Subcutaneous preadipocyte (primary cell): Measurements from ENCODE around the gene DDX51. TPM values are rescaled to one million over a fixed set of nuclear protein-coding genes. Genes with fewer than 3 reads are reported as not detected.

Source experiments
- small RNA-seq: library from RNA; depleted of rRNA; stranded (forward); fragments of <200 nt; gene quantifications from one replicate; pipeline ENCODE3, GENCODE V24; 2012
- total RNA-seq: library from RNA; depleted of rRNA; stranded (reverse); fragments of >200 nt; gene quantifications from 2 replicates; pipeline ENCODE4 v1.2.3, GENCODE V29; 2012

The DDX51 gene
- total RNA-seq, result 9.2 and 10.8 TPM in 2 replicates

GRCh38 chr12:132144115-132144809 is at the start of gene DDX51, which contains the start of gene NOC4L:
TSS of gene DDX51 (minus strand) at chr12:132144319. CDS start at chr12:132144296, 23 bp downstream.
TSS of gene NOC4L (plus strand) at chr12:132144457. CDS start at chr12:132144489, 32 bp downstream.

Small RNAs within 50 kb of the gene (small RNA-seq; reads per million reads assigned to genes)
- gene AC138466.3, result not detected

Other genes with a start within 250 kb of the DDX51 start
- gene ULK1, start 249.7 kb downstream of the DDX51 start, total RNA-seq, result 4.4 and 8.2 TPM in 2 replicates
- 14.7 and 20.5 TPM in 2 replicates for gene PUS1, start 215.0 kb downstream of the DDX51 start, total RNA-seq
- 11.4 and 15.2 TPM in 2 replicates for gene EP400, start 194.4 kb downstream of the DDX51 start, total RNA-seq
- gene NOC4L, start 138 bp upstream of the DDX51 start, total RNA-seq, result 21.3 and 27.2 TPM in 2 replicates
- 0.37 and 0.39 TPM in 2 replicates for gene GALNT9, start 185.3 kb upstream of the DDX51 start, total RNA-seq